IMR-90 (cell line): ENCODE data around the gene LPAR1. TPM values are rescaled to one million over a fixed set of nuclear protein-coding genes. Genes with fewer than 3 reads are reported as not detected.

Experiments used
- ATAC-seq: fragments of 200-7000 bp; cut with Tn5 transposase; 2 replicates; pipeline ENCODE4 v1.9.1; 2020; ENCODE audit warnings: low read depth, mild to moderate bottlenecking, moderate library complexity
- BruUV-seq: library from RNA; stranded (reverse); fragments of 400-500 nt; replicated peaks from 2 replicates; lab custom pipeline; 2021; lab: Mats Ljungman, UMichigan
- CTCF ChIA-PET: fragments of 300-600 bp; formaldehyde crosslinking; extraction: SDS; loops from one replicate; lab custom pipeline; 2021; ENCODE audit warnings: antibody characterized with exemption; lab: Yijun Ruan, JAX
- POLR2A ChIA-PET: fragments of 300-600 bp; sonication (Branson Sonifier 250); formaldehyde crosslinking; loops from one replicate; lab custom pipeline; 2022; ENCODE audit warnings: antibody characterized with exemption; ENCODE audit not compliant: unreplicated experiment; lab: Charles Lee
- DNase-seq: peaks from one replicate; pipeline ENCODE4 v3.0.0; 2013
- H2AFZ ChIP-seq: replicated peaks from 2 replicates; pipeline ENCODE3; 2013; ENCODE audit warnings: low read length, mild to moderate bottlenecking; ENCODE audit not compliant: poor library complexity
- H2AK5ac ChIP-seq: 2 replicates; pipeline ENCODE4 v1.6.1; 2013; ENCODE audit warnings: low read depth, low read length, inconsistent platforms
- H2AK9ac ChIP-seq: replicated peaks from 2 replicates; pipeline ENCODE3; 2013; ENCODE audit warnings: mild to moderate bottlenecking, low read depth, low read length, moderate library complexity; ENCODE audit not compliant: poor library complexity
- H2BK120ac ChIP-seq: 2 replicates; pipeline ENCODE4 v1.6.1; 2013; ENCODE audit warnings: low read depth, low read length, inconsistent platforms
- H2BK15ac ChIP-seq: 3 replicates; pipeline ENCODE4 v1.6.1; 2013; ENCODE audit warnings: low read depth, low read length, inconsistent platforms
- H2BK20ac ChIP-seq: 2 replicates; pipeline ENCODE4 v1.6.1; 2013; ENCODE audit warnings: low read depth, mild to moderate bottlenecking, inconsistent platforms, low read length, moderate library complexity
- H2BK5ac ChIP-seq: 2 replicates; pipeline ENCODE4 v1.6.1; 2013; ENCODE audit warnings: mild to moderate bottlenecking, low read depth, low read length, inconsistent platforms; ENCODE audit not compliant: poor library complexity, severe bottlenecking
- H3K14ac ChIP-seq: replicated peaks from 2 replicates; pipeline ENCODE4 v1.6.1; 2013; ENCODE audit warnings: low read depth, low read length, inconsistent platforms
- H3K18ac ChIP-seq: 2 replicates; pipeline ENCODE4 v1.6.1; 2013; ENCODE audit warnings: low read depth, low read length, control low read depth
- H3K23ac ChIP-seq: 2 replicates; pipeline ENCODE4 v1.6.1; 2013; ENCODE audit warnings: low read depth, low read length, inconsistent platforms
- H3K27ac ChIP-seq: 2 replicates; pipeline ENCODE4 v1.5.1; 2013; ENCODE audit warnings: mild to moderate bottlenecking, control low read depth, low read length; ENCODE audit not compliant: insufficient read depth
- H3K27me3 ChIP-seq: 2 replicates; pipeline ENCODE4 v1.6.1; 2013; ENCODE audit warnings: low read length; ENCODE audit not compliant: control insufficient read depth, insufficient read depth
- H3K36me3 ChIP-seq: 2 replicates; pipeline ENCODE4 v1.6.1; 2013; ENCODE audit warnings: low read length, mixed read lengths; ENCODE audit not compliant: control insufficient read depth, insufficient read depth
- H3K4ac ChIP-seq: 2 replicates; pipeline ENCODE4 v1.6.1; 2013; ENCODE audit warnings: low read depth, low read length, inconsistent platforms
- H3K4me1 ChIP-seq: 2 replicates; pipeline ENCODE4 v1.6.1; 2013; ENCODE audit warnings: low read length, mixed read lengths; ENCODE audit not compliant: control insufficient read depth, insufficient read depth
- H3K4me2 ChIP-seq: 2 replicates; pipeline ENCODE4 v1.6.1; 2013; ENCODE audit warnings: low read depth, mild to moderate bottlenecking, control low read depth, low read length, moderate library complexity
- H3K4me3 ChIP-seq: 2 replicates; pipeline ENCODE4 v1.5.1; 2013; ENCODE audit warnings: low read depth, mild to moderate bottlenecking, control low read depth, low read length, moderate library complexity; ENCODE audit not compliant: insufficient read depth
- H3K56ac ChIP-seq: 2 replicates; pipeline ENCODE4 v1.6.1; 2013; ENCODE audit warnings: low read length, inconsistent platforms; ENCODE audit not compliant: insufficient read depth; ENCODE audit errors: extremely low read depth
- H3K79me1 ChIP-seq, 2 experiments: 2 replicates each; pipeline ENCODE4 v1.6.1; 2013; ENCODE audit warnings: low read length in 2 of 2, inconsistent platforms in 1 of 2, low read depth in 1 of 2
- H3K9ac ChIP-seq: 2 replicates; pipeline ENCODE4 v1.6.1; 2013; ENCODE audit warnings: low read depth, low read length, control low read depth
- H3K9me1 ChIP-seq: 2 replicates; pipeline ENCODE4 v1.6.1; 2013; ENCODE audit warnings: low read length, inconsistent platforms; ENCODE audit not compliant: insufficient read depth
- H3K9me3 ChIP-seq: 2 replicates; pipeline ENCODE4 v1.6.1; 2013; ENCODE audit warnings: low read length; ENCODE audit not compliant: control insufficient read depth, insufficient read depth
- H4K20me1 ChIP-seq: 2 replicates; pipeline ENCODE4 v1.6.1; 2013; ENCODE audit warnings: low read length, inconsistent platforms; ENCODE audit not compliant: insufficient read depth
- H4K5ac ChIP-seq: 2 replicates; pipeline ENCODE4 v1.6.1; 2013; ENCODE audit warnings: mild to moderate bottlenecking, low read depth, low read length, control low read depth
- H4K8ac ChIP-seq, 2 experiments: 2 replicates each; pipeline ENCODE4 v1.6.1; 2013; ENCODE audit warnings: low read depth in 2 of 2, low read length in 2 of 2, control low read depth in 1 of 2, inconsistent platforms in 1 of 2
- H4K91ac ChIP-seq: 2 replicates; pipeline ENCODE4 v1.6.1; 2013; ENCODE audit warnings: low read depth, low read length, inconsistent platforms; ENCODE audit not compliant: insufficient read depth
- BHLHE40 ChIP-seq: fragments of 150-350 bp; IDR thresholded peaks from 2 replicates; pipeline ENCODE4 v1.6.1; 2016; ENCODE audit warnings: mild to moderate bottlenecking, low read depth, low read length
- CHD1 ChIP-seq: IDR thresholded peaks from 2 replicates; pipeline ENCODE4 v1.6.1; 2012; ENCODE audit warnings: low read depth, low read length, improper control_type of control experiment
- FOS ChIP-seq: fragments of 150-350 bp; IDR thresholded peaks from 2 replicates; pipeline ENCODE4 v1.6.1; 2016; ENCODE audit warnings: low read depth, low read length
- MAFK ChIP-seq: IDR thresholded peaks from 2 replicates; pipeline ENCODE4 v1.6.1; 2012; ENCODE audit warnings: low read depth, low read length, improper control_type of control experiment
- MAZ ChIP-seq: IDR thresholded peaks from 2 replicates; pipeline ENCODE4 v1.6.1; 2012; ENCODE audit warnings: low read depth, mild to moderate bottlenecking, low read length, improper control_type of control experiment, moderate library complexity, borderline replicate concordance
- MXI1 ChIP-seq: IDR thresholded peaks from 2 replicates; pipeline ENCODE4 v1.6.1; 2012; ENCODE audit warnings: low read depth, mild to moderate bottlenecking, low read length, moderate library complexity, borderline replicate concordance
- NFE2L2 ChIP-seq: fragments of 150-350 bp; IDR thresholded peaks from 2 replicates; pipeline ENCODE4 v1.6.1; 2016; ENCODE audit warnings: low read depth, mild to moderate bottlenecking, low read length
- POLR2A ChIP-seq: IDR thresholded peaks from 2 replicates; pipeline ENCODE4 v1.6.1; 2012; ENCODE audit warnings: mild to moderate bottlenecking, low read depth, low read length
- RAD21 ChIP-seq: IDR thresholded peaks from 2 replicates; pipeline ENCODE4 v1.6.1; 2012; ENCODE audit warnings: low read length, improper control_type of control experiment
- RCOR1 ChIP-seq: IDR thresholded peaks from 2 replicates; pipeline ENCODE4 v1.6.1; 2012; ENCODE audit warnings: mild to moderate bottlenecking, low read length, improper control_type of control experiment; ENCODE audit not compliant: insufficient replicate concordance
- RFX5 ChIP-seq: IDR thresholded peaks from 2 replicates; pipeline ENCODE4 v1.8.0; 2012; ENCODE audit warnings: low read depth, mild to moderate bottlenecking, low read length, moderate library complexity
- WGBS, 2 experiments: methylation state at CpG; one replicate each; pipeline versions ENCODE4 v1.1.5 to v1.1.7; 2013; ENCODE audit warnings: missing lambda C conversion rate in 2 of 2; ENCODE audit not compliant: insufficient read length in 1 of 2; ENCODE audit errors: extremely low coverage in 2 of 2; 5-methylcytosine and 5-hydroxymethylcytosine counted together
- dilution Hi-C: fragments of 300-500 bp; cut with HindIII; formaldehyde crosslinking; loops from one replicate; pipeline ENCODE4 v1.14.3; 2018; ENCODE audit warnings: low sequenced_read_pairs; ENCODE audit not compliant: unreplicated experiment
- in situ Hi-C: fragments of 300-500 bp; cut with MboI; formaldehyde crosslinking; loops from 3 replicates; pipeline ENCODE4 v1.14.3; 2019; ENCODE audit warnings: low sequenced_read_pairs, inconsistent platforms, mixed read lengths
- intact Hi-C: fragments of 100-400 bp; cut with micrococcal nuclease; formaldehyde crosslinking; loops from 2 replicates; pipeline ENCODE4 v1.10.0; 2022
- polyA plus RNA-seq, 3 experiments: library from polyadenylated mRNA; depleted of rRNA; stranded (reverse); fragments of >200 nt; gene quantifications; 2 replicates each; pipeline ENCODE4 v1.2.3, GENCODE V29; 2012; ENCODE audit warnings: low replicate concordance in 1 of 3
- total RNA-seq: library from RNA; depleted of rRNA; stranded (reverse); fragments of >200 nt; gene quantifications from 2 replicates; pipeline ENCODE4 v1.2.3, GENCODE V29; 2012
- TF ChIP-seq, protein P1 (sequence below): conservative IDR thresholded peaks from 2 replicates; pipeline ENCODE4 v1.5.1; 2012; ENCODE audit warnings: mild to moderate bottlenecking, low read depth, low read length, improper control_type of control experiment
- TF ChIP-seq, protein P2 (sequence below): fragments of 150-350 bp; IDR thresholded peaks from 2 replicates; pipeline ENCODE4 v1.6.1; 2016; ENCODE audit warnings: low read depth, mild to moderate bottlenecking, low read length, moderate library complexity, borderline replicate concordance

The LPAR1 gene
- total and polyA plus RNA-seq, 2 of the 4 experiments (the other 2 are of a cell fraction), result 171 to 315 TPM

DNA sequence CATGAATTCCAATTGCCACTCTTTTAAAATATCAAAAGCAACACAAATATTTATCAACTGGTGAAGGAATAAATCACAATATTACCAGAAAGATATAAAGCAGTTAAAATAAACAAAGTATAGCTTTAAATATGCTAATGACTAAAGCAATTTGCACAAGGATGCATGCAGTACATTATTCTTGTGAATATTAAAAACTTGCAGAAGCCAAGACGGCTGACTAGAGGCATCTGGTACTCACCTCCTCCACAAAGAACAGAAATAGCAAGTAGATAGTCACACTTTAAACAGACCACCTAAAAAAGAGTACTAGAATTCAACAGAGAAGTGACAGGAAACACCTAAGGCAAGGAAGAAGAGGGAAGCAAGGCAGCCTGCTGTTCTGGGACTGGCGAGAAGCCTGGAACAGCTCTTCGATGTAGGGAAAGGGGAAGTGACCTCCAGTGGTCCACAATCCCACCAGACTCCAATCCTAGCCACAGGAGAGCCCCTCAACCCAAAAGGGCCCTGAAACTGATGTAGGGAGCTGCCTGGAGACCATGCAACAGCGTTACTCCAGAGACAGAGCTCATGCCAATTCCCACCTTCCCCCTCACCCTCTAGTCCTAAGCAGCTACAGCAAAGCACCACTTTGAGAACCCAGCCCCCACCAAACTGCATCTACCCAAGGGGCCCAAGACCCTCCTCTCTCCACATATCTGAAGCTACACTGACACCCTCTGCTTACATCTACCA lies 86.3 kb downstream of the LPAR1 start (continued):
- TF ChIP-seq POLR2A, result no peak

DNA sequence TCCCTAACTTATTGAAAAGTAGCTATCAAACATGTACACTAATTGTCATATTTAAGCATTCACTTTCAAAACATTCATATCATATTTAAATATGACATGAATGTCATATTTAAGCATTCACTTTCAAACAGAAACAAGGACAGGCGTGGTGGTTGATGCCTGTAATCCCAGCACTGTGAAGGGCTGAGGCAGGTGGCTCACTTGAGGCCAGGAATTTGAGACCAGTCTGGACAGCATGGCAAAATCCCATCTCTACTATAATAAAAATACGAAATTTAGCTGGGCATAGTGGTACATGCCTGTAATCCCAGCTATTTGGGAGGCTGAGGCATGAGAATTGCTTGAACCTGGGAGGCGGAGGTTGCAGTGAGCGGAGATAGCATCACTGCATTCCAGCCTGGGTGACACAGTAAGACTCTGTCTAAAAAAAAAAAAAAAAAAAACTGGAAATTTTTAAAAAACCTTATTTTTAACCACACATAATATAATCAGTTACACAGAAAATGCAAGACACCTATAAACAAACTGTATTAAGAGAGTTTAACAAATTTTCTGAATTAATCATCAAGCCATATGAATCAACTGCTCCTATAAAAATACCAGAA lies 88.1 kb downstream of the LPAR1 start:
- POLR2A ChIA-PET, result no interaction called here
- no peak for TF ChIP-seq RAD21
- no peak for TF ChIP-seq RFX5
- TF ChIP-seq, protein P1, sequence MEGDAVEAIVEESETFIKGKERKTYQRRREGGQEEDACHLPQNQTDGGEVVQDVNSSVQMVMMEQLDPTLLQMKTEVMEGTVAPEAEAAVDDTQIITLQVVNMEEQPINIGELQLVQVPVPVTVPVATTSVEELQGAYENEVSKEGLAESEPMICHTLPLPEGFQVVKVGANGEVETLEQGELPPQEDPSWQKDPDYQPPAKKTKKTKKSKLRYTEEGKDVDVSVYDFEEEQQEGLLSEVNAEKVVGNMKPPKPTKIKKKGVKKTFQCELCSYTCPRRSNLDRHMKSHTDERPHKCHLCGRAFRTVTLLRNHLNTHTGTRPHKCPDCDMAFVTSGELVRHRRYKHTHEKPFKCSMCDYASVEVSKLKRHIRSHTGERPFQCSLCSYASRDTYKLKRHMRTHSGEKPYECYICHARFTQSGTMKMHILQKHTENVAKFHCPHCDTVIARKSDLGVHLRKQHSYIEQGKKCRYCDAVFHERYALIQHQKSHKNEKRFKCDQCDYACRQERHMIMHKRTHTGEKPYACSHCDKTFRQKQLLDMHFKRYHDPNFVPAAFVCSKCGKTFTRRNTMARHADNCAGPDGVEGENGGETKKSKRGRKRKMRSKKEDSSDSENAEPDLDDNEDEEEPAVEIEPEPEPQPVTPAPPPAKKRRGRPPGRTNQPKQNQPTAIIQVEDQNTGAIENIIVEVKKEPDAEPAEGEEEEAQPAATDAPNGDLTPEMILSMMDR, result no peak
- TF ChIP-seq, protein P2, sequence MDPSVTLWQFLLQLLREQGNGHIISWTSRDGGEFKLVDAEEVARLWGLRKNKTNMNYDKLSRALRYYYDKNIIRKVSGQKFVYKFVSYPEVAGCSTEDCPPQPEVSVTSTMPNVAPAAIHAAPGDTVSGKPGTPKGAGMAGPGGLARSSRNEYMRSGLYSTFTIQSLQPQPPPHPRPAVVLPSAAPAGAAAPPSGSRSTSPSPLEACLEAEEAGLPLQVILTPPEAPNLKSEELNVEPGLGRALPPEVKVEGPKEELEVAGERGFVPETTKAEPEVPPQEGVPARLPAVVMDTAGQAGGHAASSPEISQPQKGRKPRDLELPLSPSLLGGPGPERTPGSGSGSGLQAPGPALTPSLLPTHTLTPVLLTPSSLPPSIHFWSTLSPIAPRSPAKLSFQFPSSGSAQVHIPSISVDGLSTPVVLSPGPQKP, result no peak
- no peak for TF ChIP-seq BHLHE40
- TF ChIP-seq CHD1, result no peak
- no peak for TF ChIP-seq MAFK
- TF ChIP-seq MAZ, result no peak
- no peak for TF ChIP-seq FOS
- TF ChIP-seq MXI1, result no peak
- no peak for TF ChIP-seq NFE2L2
- no peak for TF ChIP-seq RCOR1

More for the DNA sequence above, 88.1 kb downstream of the LPAR1 start:
- Histone ChIP-seq H3K9me1 (peaks cover 19% of the 10 kb centered on the region), H2AFZ (no peak overlapping the region), H2AK9ac (no peak overlapping the region), H3K4me3 (no peak overlapping the region), H4K20me1 (peaks cover 51% of the 10 kb centered on the region), H3K23ac (0 out of 2 replicates have a peak overlapping the region, but pooled peaks have one; percentile 72), H4K91ac (peak overlapping the region; percentile 58; the same call in 1 of the 2 replicates), H2BK120ac (peak overlapping the region; percentile 54; the same call in 1 of the 2 replicates), H3K79me1 (peaks cover 31 to 49% of the 10 kb centered on the region in 2 experiments), H3K4me1 (peaks cover 23% of the 10 kb centered on the region), H3K9ac (no peak overlapping the region), H2AK5ac (peak overlapping the region; percentile 37), H4K5ac (0 out of 2 replicates have a peak overlapping the region, but pooled peaks have one; percentile 84), H3K9me3 (no peaks in the 10 kb centered on the region), H3K14ac (no peak overlapping the region; the same call in 1 of the 2 replicates), H3K18ac (peak overlapping the region; percentile 96), H3K27ac (peak overlapping the region; percentile 82), H2BK5ac (peak overlapping the region; percentile 84), H3K56ac (peak overlapping the region; percentile 71; the same call in 1 of the 2 replicates), H4K8ac (peak overlapping the region in 1 of 2 experiments; percentile 83; a peak in 2 of 4 replicates), H2BK15ac (peak overlapping the region; percentile 23; the same call in 1 of the 3 replicates), H2BK20ac (peak overlapping the region; percentile 77; the same call in 1 of the 2 replicates), H3K27me3 (no peaks in the 10 kb centered on the region), H3K4me2 (peak overlapping the region; percentile 57; the same call in 1 of the 2 replicates), H3K36me3 (peaks cover 13% of the 10 kb centered on the region), H3K4ac (peak overlapping the region; percentile 54)
- no TSS peak for BruUV-seq
- CTCF ChIA-PET, result no interaction called here
- no CpG with 5 or more reads among the region's 4 CpGs for WGBS, 2 experiments
- ATAC-seq (peak; percentile 32), DNase-seq (peak; percentile 61)
- in situ Hi-C loops (no loop called here), intact Hi-C loops (no loop called here), dilution Hi-C loops (no loop called here)
